Measurements from ENCODE around the gene SEPTIN3.

Gene SEPTIN3

GRCh38 chr22:41976961-41977566, 7.8 kb downstream of the SEPTIN3 start:
- FAIRE-seq = no peak

- no peak for FAIRE-seq
These were observed 9.5 kb downstream of the SEPTIN3 start for GRCh38 chr22:41978732-41979131.

DNA sequence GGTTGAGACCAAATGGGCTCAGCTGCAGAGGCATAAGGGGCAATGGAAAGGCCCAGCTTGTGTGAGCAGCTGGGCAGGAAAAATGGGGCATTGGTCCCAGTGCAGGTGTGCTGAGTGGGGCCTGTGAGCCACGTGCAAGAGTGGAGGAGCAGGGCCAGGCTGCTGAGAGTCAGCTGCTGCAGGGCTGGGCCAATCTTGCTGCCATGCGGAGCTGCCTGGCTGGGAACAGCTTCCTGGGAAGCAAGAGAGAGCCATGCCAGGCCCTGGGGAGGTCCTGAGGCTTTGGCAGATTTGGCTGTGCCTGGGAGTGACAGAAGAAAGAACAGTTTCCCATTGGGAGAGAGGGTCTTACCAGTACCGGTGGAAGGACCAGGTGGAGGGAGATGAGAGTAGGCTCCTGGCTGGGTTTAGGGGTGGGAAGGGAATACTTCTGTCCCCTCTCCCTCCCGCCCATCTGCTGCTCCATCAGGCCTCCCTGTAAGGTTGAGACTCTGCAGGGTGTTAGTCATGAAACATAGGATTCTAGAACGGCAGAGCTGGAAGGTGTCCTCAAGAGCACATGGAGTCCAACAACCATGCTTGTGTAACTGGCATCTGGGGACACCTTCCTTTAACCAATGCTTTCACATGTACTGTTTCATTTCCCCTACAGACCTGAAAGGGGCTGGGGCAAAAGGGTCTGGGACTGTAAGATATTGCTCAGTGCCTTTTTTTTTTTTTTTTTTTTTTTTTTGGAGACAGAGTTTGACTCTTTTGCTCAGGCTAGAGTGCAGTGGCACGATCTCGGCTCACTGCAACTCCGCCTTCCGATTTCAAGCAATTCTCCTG, 10.4 kb downstream of the SEPTIN3 start:
- no peak for FAIRE-seq

GRCh38 chr22:41982865-41983264, 13.6 kb downstream of the SEPTIN3 start:
- FAIRE-seq = no peak

DNA sequence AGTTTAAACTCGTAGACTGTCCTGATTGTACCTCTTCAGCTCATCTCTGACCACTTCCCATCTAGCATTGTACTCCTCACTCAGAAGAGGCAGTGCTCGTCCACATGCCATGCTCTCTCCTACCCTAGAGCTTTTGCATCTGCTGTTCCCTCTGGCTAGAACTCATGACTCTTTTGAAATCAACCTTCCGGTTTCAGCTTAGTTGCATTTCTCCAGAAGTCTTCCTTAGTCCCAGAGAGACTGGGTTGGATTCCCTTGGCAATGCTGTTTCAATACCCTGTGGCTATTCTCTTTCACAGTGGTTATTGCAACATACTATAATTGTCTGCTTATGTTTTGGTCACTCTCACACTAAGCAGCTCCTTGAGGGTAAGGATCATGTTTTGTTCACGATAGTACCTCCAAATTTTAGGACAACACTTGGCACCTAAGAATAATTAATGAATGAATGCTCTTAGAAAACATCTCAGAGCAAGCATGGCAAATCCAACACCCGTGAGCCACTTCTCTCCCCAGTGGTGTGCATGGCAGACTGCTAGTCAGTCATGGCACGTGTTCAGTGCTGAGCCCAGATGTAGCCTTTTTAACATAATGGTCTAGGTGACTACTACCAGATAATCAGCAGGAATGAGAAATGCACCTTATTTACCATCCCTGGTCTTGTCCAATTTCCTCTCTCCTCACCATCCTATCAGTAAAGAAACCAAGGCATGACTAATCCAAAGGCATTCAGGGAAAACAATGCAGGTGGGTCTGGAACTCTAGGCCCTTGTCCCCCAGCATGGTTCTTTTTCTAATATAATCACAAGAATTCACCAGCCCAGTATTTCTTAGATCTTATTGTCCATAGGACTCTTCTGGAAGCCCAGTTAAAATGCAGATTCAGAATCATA, 14.5 kb downstream of the SEPTIN3 start:
- no peak for FAIRE-seq

- no peak for FAIRE-seq
These were observed 18.0 kb downstream of the SEPTIN3 start for GRCh38 chr22:41987276-41987675.

GRCh38 chr22:41989246-41989645, 20.0 kb downstream of the SEPTIN3 start:
- no peak for FAIRE-seq

DNA sequence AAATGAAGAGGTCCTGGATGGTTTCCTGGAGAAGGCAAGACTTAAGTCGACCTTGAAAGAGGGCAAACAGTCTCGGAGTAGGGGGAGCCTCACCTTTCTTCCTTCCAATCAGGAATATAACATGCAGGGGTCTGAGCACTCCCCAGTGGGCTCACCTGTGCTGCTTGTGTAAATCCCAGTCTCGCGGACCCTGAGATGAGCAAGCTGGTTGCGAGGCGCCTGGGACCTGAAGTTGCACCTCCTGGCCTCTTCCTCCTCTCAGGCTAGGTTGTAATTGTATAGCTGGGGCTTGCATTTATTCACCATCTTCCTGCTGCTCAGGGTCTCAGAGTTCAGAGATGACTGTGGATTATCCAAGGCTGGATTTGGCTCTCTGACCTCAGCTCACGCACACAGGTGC, 21.9 kb downstream of the SEPTIN3 start:
- no peak for FAIRE-seq

- FAIRE-seq = no peak
These were observed 23.3 kb downstream of the SEPTIN3 start for GRCh38 chr22:41992496-41992895.

DNA sequence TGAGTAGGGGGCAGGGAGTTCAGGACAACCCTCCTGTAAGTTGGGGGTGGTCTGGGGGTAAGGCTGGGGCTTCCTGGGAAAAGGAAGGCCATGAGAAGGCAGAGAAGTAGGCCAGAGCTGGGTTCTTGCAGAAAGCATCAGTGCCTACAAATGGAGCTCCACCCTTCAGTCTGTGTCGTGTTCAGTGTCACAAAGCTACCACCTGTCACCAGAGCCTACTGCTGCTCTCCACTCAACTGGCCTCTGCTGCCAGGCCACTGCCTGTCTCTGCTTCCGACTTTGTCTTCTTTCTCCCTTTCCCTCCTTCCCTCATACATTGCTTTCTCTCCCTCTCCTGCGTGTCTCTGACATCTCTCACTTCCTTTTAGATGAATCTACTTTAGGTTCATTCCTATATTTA, 26.0 kb downstream of the SEPTIN3 start:
- no peak for FAIRE-seq

DNA sequence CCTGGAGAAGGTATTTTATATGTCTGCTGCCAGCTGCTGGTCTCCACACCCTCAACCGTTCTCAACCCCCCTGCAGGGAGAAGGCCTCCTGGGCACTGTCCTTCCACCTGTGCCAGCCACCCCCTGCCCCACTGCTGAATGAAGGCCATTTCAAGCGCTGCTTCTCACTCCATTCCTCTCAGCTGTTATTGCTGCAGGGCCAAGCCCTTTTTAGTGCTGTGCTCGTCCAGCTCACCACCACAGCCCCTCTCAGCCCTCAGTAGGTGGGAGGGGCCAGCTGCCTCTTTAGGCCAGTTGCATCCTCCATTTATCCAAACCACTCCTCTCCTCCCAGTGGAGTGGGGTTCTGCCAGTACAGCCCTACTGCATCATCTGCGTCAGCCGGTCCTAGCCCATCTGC, 27.6 kb downstream of the SEPTIN3 start:
- FAIRE-seq = no peak

DNA sequence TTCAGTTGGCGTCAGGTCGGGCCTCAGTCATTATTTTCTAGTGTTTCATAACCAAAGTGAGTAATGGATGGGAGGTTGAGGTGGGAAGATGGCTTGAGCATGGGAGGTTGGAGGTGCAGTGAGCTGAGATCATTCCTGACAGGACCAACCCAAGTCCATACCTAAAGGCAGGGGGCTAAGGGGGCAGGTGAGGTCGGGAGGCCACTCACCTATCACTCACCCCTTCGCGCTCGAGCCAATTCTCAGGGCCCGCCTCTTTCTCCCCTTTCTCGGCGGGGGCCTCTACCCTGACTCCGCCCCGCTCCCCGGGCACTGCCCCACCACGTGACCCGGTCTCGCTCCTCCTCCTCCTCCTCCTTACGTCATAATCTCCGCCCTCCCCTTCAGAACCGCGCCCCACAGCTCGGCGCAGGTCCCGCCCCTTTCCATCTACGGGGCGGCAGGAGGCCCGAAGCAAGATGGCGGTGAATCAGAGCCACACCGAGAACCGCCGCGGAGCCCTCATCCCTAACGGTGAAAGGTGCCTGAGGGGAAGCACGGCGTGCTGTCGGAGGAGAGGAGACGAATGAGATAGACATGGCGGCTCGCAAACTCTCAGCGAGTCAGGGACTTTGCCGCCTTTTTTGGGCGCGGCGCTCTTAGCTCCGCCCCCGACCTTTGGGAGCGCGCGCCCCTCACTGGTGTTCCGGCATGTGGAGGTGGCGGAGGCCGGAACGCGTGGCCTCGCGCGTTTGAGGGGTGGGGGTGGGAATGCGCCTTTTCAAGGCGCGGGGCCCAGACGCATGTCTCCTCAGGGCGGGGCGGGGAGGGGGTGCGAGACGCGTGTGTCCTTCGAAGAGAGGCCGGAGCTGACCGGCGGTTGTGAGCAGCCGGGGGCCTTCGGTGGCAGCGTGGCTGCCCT, 29.4 kb downstream of the SEPTIN3 start, which contains the start of gene WBP2NL:
Gene WBP2NL, plus strand, starts transcription at position 428 of the 901 bp plus-strand sequence. Its CDS starts 31 bp downstream, at position 459.
- FAIRE-seq = no peak

DNA sequence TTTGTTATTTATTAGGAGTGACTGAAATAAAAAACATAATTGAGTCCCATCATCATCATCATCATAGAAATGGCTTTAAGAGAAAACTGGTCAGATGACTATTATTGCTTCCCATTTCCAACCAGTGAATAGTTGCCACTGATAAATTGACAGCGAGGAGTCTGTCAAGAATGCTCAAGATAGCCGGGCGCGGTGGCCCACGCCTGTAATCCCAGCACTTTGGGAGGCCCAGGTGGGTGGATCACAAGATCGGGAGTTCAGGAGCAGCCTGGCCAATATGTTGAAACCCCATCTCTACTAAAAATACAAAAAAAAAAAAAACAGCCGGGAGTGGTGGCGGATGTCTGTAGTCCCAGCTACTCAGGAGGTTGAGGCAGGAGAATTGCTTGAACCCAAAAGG, 31.2 kb downstream of the SEPTIN3 start:
- FAIRE-seq = no peak

GRCh38 chr22:42001121-42001520, 31.9 kb downstream of the SEPTIN3 start:
- FAIRE-seq = no peak

- FAIRE-seq = no peak
These were observed 32.5 kb downstream of the SEPTIN3 start for GRCh38 chr22:42001706-42002105.

DNA sequence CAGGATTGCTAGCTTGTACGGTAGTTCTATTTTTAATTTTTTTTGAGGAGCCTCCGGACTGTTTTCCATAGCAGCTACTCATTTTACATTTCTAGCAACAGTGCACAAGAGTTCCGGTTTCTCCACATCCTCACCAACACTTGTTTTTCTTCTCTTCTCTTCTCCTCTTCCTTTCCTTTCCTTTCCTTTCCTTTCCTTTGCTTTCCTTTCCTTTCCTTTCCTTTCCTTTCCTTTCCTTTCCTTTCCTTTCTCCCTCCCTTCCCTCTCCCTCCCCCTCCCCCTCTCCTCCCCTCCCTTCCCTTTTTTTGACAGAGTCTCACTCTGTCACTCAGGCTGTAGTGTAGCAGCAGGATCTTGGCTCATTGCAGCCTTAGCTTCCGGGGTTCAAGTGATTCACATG, 38.7 kb downstream of the SEPTIN3 start:
- no peak for FAIRE-seq

DNA sequence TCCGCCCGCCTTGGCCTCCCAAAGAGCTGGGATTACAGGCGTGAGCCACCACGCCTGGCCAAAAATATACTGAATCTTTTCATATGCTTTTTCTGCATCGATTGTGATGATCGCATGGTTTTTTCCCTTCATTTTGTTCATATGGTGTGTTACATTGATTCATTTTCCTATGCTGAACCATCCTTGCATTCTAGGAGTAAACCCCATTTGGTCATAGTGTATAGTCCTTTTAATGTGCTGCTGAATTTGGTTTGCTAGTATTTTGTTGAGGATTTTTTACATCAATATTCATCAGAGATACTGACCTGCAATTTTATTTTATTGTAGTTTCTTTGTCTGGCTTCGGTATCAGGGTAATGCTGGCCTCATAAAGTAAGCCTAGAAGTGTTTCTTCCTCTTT, 41.5 kb downstream of the SEPTIN3 start:
- no peak for FAIRE-seq

GRCh38 chr22:42013385-42013784, 44.1 kb downstream of the SEPTIN3 start:
- no peak for FAIRE-seq

- no peak for FAIRE-seq
These were observed 46.9 kb downstream of the SEPTIN3 start for GRCh38 chr22:42016111-42016510.

GRCh38 chr22:42018224-42018623, 49.0 kb downstream of the SEPTIN3 start:
- FAIRE-seq = no peak

All from TTC549 (cell line).